MM.1S (cell line): ENCODE data around the gene TRIM38.

Source experiments
- CTCF ChIP-seq: fragments of 300-600 bp; sonication (generic); IDR thresholded peaks from 2 replicates; pipeline ENCODE4 v1.5.1; 2016; ENCODE audit warnings: antibody characterized with exemption, low read length, mixed read lengths
- EZH2 ChIP-seq: fragments of 300-600 bp; sonication (generic); optimal IDR thresholded peaks from 2 replicates; pipeline ENCODE3; 2017; ENCODE audit warnings: low read depth, mild to moderate bottlenecking, antibody characterized with exemption, low read length, mixed read lengths
- EZH2phosphoT487 ChIP-seq: fragments of 300-600 bp; sonication (generic); IDR thresholded peaks from 2 replicates; pipeline ENCODE4 v1.6.1; 2018; ENCODE audit warnings: antibody characterized with exemption, low read length

- TF ChIP-seq CTCF (no peak), EZH2phosphoT487 (no peak), EZH2 (no peak)
Observed at GRCh38 chr6:25944688-25945574, 17.7 kb upstream of the TRIM38 start.
